ENCODE measurements around the gene NEURL3.

The NEURL3 gene

GRCh38 chr2:96498021-96498431 lies 7.1 kb downstream of the NEURL3 start:
- H3K4me3 ChIP-seq (ENCODE audit: low read length): no peak overlapping the region
- DNase-seq (ENCODE audit: low read depth): no peak
- TF ChIP-seq CTCF (conservative IDR thresholded peaks at IDR 0.05; ENCODE audit: low read depth, low read length): no peak

GRCh38 chr2:96495982-96496629 lies 9.1 kb downstream of the NEURL3 start:
- no peak for TF ChIP-seq CTCF (conservative IDR thresholded peaks at IDR 0.05; ENCODE audit: low read depth, low read length)
- H3K4me3 ChIP-seq (ENCODE audit: low read length): no peak overlapping the region
- no peak for DNase-seq (ENCODE audit: low read depth)

GRCh38 chr2:96494188-96494587 lies 11.0 kb downstream of the NEURL3 start:
- no peak for TF ChIP-seq CTCF (conservative IDR thresholded peaks at IDR 0.05; ENCODE audit: low read depth, low read length)
- H3K4me3 ChIP-seq (ENCODE audit: low read length): no peak overlapping the region
- DNase-seq (ENCODE audit: low read depth): no peak

GRCh38 chr2:96493072-96493471 lies 12.1 kb downstream of the NEURL3 start:
- TF ChIP-seq CTCF (conservative IDR thresholded peaks at IDR 0.05; ENCODE audit: low read depth, low read length): no peak
- DNase-seq (ENCODE audit: low read depth): no peak
- no peak overlapping the region for H3K4me3 ChIP-seq (ENCODE audit: low read length)

GRCh38 chr2:96491860-96492497 lies 13.2 kb downstream of the NEURL3 start:
- no peak overlapping the region for H3K4me3 ChIP-seq (ENCODE audit: low read length)
- no peak for DNase-seq (ENCODE audit: low read depth)
- TF ChIP-seq CTCF (conservative IDR thresholded peaks at IDR 0.05; ENCODE audit: low read depth, low read length): no peak

GRCh38 chr2:96489663-96490062 lies 15.5 kb downstream of the NEURL3 start:
- H3K4me3 ChIP-seq (ENCODE audit: low read length): no peak overlapping the region
- TF ChIP-seq CTCF (conservative IDR thresholded peaks at IDR 0.05; ENCODE audit: low read depth, low read length): no peak
- no peak for DNase-seq (ENCODE audit: low read depth)

GRCh38 chr2:96489261-96489660 lies 15.9 kb downstream of the NEURL3 start:
- no peak for DNase-seq (ENCODE audit: low read depth)
- H3K4me3 ChIP-seq (ENCODE audit: low read length): no peak overlapping the region
- TF ChIP-seq CTCF (conservative IDR thresholded peaks at IDR 0.05; ENCODE audit: low read depth, low read length): no peak
